PC-3 (cell line): ENCODE data around the gene LAMA3. TPM values are rescaled to one million over a fixed set of nuclear protein-coding genes. Genes with fewer than 3 reads are reported as not detected.
A peak's percentile ranks its signal among the peaks of the same experiment; 100 is the strongest.

ENCODE experiments used
- ATAC-seq: fragments of 200-7000 bp; cut with Tn5 transposase; 2 replicates; pipeline ENCODE4 v1.9.1; 2020; ENCODE audit warnings: mild to moderate bottlenecking, moderate library complexity
- BruUV-seq: library from RNA; stranded (reverse); fragments of 400-500 nt; replicated peaks from 2 replicates; lab custom pipeline; 2021; lab: Mats Ljungman, UMichigan
- CTCF ChIA-PET: fragments of 300-600 bp; sonication (Branson Sonifier 250); formaldehyde crosslinking; loops from one replicate; lab custom pipeline; 2022; ENCODE audit warnings: antibody characterized with exemption; lab: Charles Lee
- POLR2A ChIA-PET: fragments of 300-600 bp; sonication (Branson Sonifier 250); formaldehyde crosslinking; loops from one replicate; lab custom pipeline; 2022; ENCODE audit warnings: antibody characterized with exemption; ENCODE audit not compliant: unreplicated experiment; lab: Charles Lee
- DNase-seq: peaks from one replicate; pipeline ENCODE4 v3.0.0-alpha.2; 2015
- H2AFZ ChIP-seq: fragments of 300-600 bp; sonication (generic); 2 replicates; pipeline ENCODE4 v1.6.0; 2016; ENCODE audit warnings: antibody characterized with exemption, low read length
- H3F3A ChIP-seq: fragments of 300-600 bp; sonication (generic); one replicate; pipeline ENCODE4 v1.6.0; 2017; ENCODE audit warnings: antibody characterized with exemption, low read length, control low read depth, mild to moderate bottlenecking; ENCODE audit not compliant: unreplicated experiment
- H3K27ac ChIP-seq: fragments of 300-600 bp; sonication (generic); 2 replicates; pipeline ENCODE4 v1.5.1; 2016; ENCODE audit warnings: mild to moderate bottlenecking, low read length
- H3K27me3 ChIP-seq: fragments of 300-600 bp; sonication (generic); 2 replicates; pipeline ENCODE4 v1.6.1; 2016; ENCODE audit warnings: low read length, mixed read lengths
- H3K36me3 ChIP-seq: fragments of 300-600 bp; sonication (generic); 2 replicates; pipeline ENCODE4 v1.6.1; 2016; ENCODE audit warnings: low read depth, mixed run types, low read length, mixed read lengths
- H3K4me1 ChIP-seq: fragments of 300-600 bp; sonication (generic); 2 replicates; pipeline ENCODE4 v1.5.1; 2016; ENCODE audit warnings: low read length; ENCODE audit not compliant: insufficient read depth
- H3K4me2 ChIP-seq: fragments of 300-600 bp; sonication (generic); 2 replicates; pipeline ENCODE4 v1.6.0; 2016; ENCODE audit warnings: low read length
- H3K4me3 ChIP-seq: fragments of 300-600 bp; sonication (generic); 2 replicates; pipeline ENCODE4 v1.5.1; 2016; ENCODE audit warnings: mild to moderate bottlenecking, low read length, mixed read lengths
- H3K79me2 ChIP-seq: fragments of 300-600 bp; sonication (generic); 2 replicates; pipeline ENCODE4 v1.6.1; 2017; ENCODE audit warnings: low read length, mixed read lengths
- H3K9ac ChIP-seq: fragments of 300-600 bp; sonication (generic); 2 replicates; pipeline ENCODE4 v1.6.0; 2016; ENCODE audit warnings: mild to moderate bottlenecking, low read length
- H3K9me2 ChIP-seq: fragments of 300-600 bp; sonication (generic); replicated peaks from 2 replicates; pipeline ENCODE4 v1.6.1; 2016; ENCODE audit warnings: mixed run types, low read length, mixed read lengths
- H3K9me3 ChIP-seq: fragments of 300-600 bp; sonication (generic); 2 replicates; pipeline ENCODE4 v1.6.1; 2016; ENCODE audit warnings: low read length, mixed read lengths
- H4K20me1 ChIP-seq: fragments of 300-600 bp; sonication (generic); 2 replicates; pipeline ENCODE4 v1.6.1; 2016; ENCODE audit warnings: low read length, mixed read lengths
- CTCF ChIP-seq: fragments of 300-600 bp; sonication (generic); conservative IDR thresholded peaks from 2 replicates; pipeline ENCODE4 v1.5.1; 2017; ENCODE audit warnings: antibody characterized with exemption, low read depth, mild to moderate bottlenecking, low read length
- EZH2 ChIP-seq: fragments of 300-600 bp; sonication (generic); IDR thresholded peaks from one replicate; pipeline ENCODE4 v1.6.1; 2017; ENCODE audit warnings: antibody characterized with exemption, mild to moderate bottlenecking, low read length; ENCODE audit not compliant: unreplicated experiment
- EZH2phosphoT487 ChIP-seq: fragments of 300-600 bp; sonication (generic); IDR thresholded peaks from 2 replicates; pipeline ENCODE4 v1.6.1; 2018; ENCODE audit warnings: mild to moderate bottlenecking, antibody characterized with exemption, low read length, borderline replicate concordance
- intact Hi-C: fragments of 100-400 bp; cut with micrococcal nuclease; formaldehyde crosslinking; loops from 2 replicates; pipeline ENCODE4 v1.9.0; 2023
- total RNA-seq: library from RNA; depleted of rRNA; stranded (reverse); fragments of >200 nt; gene quantifications from 2 replicates; pipeline ENCODE4 v1.2.3, GENCODE V29; 2014

The LAMA3 gene
- total RNA-seq, 1 experiment from 2014 or later: 224 TPM

- Histone ChIP-seq H3K9ac (peak overlapping the region; percentile 33; the same call in 1 of the 2 replicates), H3F3A (peaks cover 4% of the 10 kb centered on the region), H3K4me2 (peak overlapping the region; percentile 19), H3K36me3 (peaks cover 48% of the 10 kb centered on the region), H3K4me1 (peaks cover 75% of the 10 kb centered on the region), H3K27me3 (no peaks in the 10 kb centered on the region), H4K20me1 (no peaks in the 10 kb centered on the region), H2AFZ (no peak overlapping the region), H3K27ac (peak overlapping the region; percentile 97), H3K9me3 (no peaks in the 10 kb centered on the region), H3K4me3 (no peak overlapping the region), H3K9me2 (no peaks in the 10 kb centered on the region), H3K79me2 (no peaks in the 10 kb centered on the region; the same call in 1 of the 2 replicates)
- ATAC-seq (peak; percentile 5; the same call in 1 of the 2 replicates), DNase-seq (peak; percentile 67)
- no TSS peak for BruUV-seq
- POLR2A ChIA-PET: interaction anchor here (0.7 kb wide), 1 partner anchor 10 kb away, joined by 4 read pairs; no protein-coding TSS in a partner anchor
- intact Hi-C loops: no loop called here
- no peak for TF ChIP-seq CTCF
- no peak for TF ChIP-seq EZH2
- no peak for TF ChIP-seq EZH2phosphoT487
- CTCF ChIA-PET: no interaction called here
Observed at GRCh38 chr18:23852236-23853045, 163.2 kb downstream of the LAMA3 start.

GRCh38 chr18:23853448-23854195 lies 164.4 kb downstream of the LAMA3 start:
- Histone ChIP-seq H3K27me3 (no peaks in the 10 kb centered on the region), H3K4me3 (no peak overlapping the region), H4K20me1 (no peaks in the 10 kb centered on the region), H3F3A (peaks cover 4% of the 10 kb centered on the region), H3K27ac (no peak overlapping the region), H3K9me3 (no peaks in the 10 kb centered on the region), H3K9me2 (no peaks in the 10 kb centered on the region), H3K79me2 (no peaks in the 10 kb centered on the region; the same call in 1 of the 2 replicates), H2AFZ (no peak overlapping the region), H3K36me3 (peaks cover 48% of the 10 kb centered on the region), H3K4me1 (peaks cover 73% of the 10 kb centered on the region), H3K4me2 (no peak overlapping the region), H3K9ac (no peak overlapping the region)
- CTCF ChIA-PET: no interaction called here
- ATAC-seq (no peak), DNase-seq (no peak)
- BruUV-seq: no TSS peak
- POLR2A ChIA-PET: no interaction called here
- intact Hi-C loops: no loop called here
- no peak for TF ChIP-seq CTCF
- no peak for TF ChIP-seq EZH2
- no peak for TF ChIP-seq EZH2phosphoT487
